Activated B cell treated with CpG ODN at 0.5 μM for 24 hours (primary cell): ENCODE data around the gene TMEM52B. TPM values are rescaled to one million over a fixed set of nuclear protein-coding genes. Genes with fewer than 3 reads are reported as not detected.

Experiments
- ATAC-seq: fragments of 200-7000 bp; cut with Tn5 transposase; one replicate; pipeline ENCODE4 v1.10.0; 2021; ENCODE audit warnings: low read depth, mild to moderate bottlenecking, moderate library complexity
- CTCF ChIA-PET: fragments of 350-600 bp; sonication (Branson Sonifier 250); formaldehyde crosslinking; loops from one replicate; lab custom pipeline; 2021; ENCODE audit warnings: antibody characterized with exemption; lab: Charles Lee
- POLR2A ChIA-PET: fragments of 350-600 bp; sonication (Branson Sonifier 250); formaldehyde crosslinking; loops from one replicate; lab custom pipeline; 2021; ENCODE audit warnings: antibody characterized with exemption; lab: Charles Lee
- DNase-seq: peaks from one replicate; pipeline ENCODE4 v3.0.0; 2022
- H3K27ac Mint-ChIP-seq: one replicate; pipeline ENCODE4 v1.8.0; 2020; ENCODE audit warnings: mixed read lengths
- H3K27me3 Mint-ChIP-seq: one replicate; pipeline ENCODE4 v1.8.0; 2021; ENCODE audit warnings: mixed read lengths
- H3K36me3 Mint-ChIP-seq: one replicate; pipeline ENCODE4 v1.8.0; 2021; ENCODE audit warnings: low read depth, mixed read lengths
- H3K4me1 Mint-ChIP-seq: one replicate; pipeline ENCODE4 v1.8.0; 2021; ENCODE audit warnings: mixed read lengths
- H3K4me3 Mint-ChIP-seq: one replicate; pipeline ENCODE4 v1.8.0; 2020; ENCODE audit warnings: mild to moderate bottlenecking, mixed read lengths
- H3K9me3 Mint-ChIP-seq: one replicate; pipeline ENCODE4 v1.8.0; 2020; ENCODE audit warnings: mixed read lengths
- CTCF ChIP-seq: fragments of 200-600 bp; IDR thresholded peaks from one replicate; pipeline ENCODE4 v1.8.0; 2022; ENCODE audit warnings: antibody characterized with exemption, mild to moderate bottlenecking
- intact Hi-C: fragments of 100-400 bp; cut with micrococcal nuclease; formaldehyde crosslinking; loops from one replicate; pipeline ENCODE4 v1.15.1; 2024
- total RNA-seq: library from RNA; stranded (reverse); gene quantifications from 2 replicates; pipeline ENCODE4 v1.2.3, GENCODE V29; 2022

TMEM52B gene
- total RNA-seq, 1 donor from 2014 or later = not detected

GRCh38 chr12:10136637-10137205 lies 42.1 kb upstream of the TMEM52B start:
- no peaks in the 10 kb centered on the region for H3K4me1 Mint-ChIP-seq
- ATAC-seq (no peak), DNase-seq (no peak)
- no peaks in the 10 kb centered on the region for H3K36me3 Mint-ChIP-seq
- ChIA-PET CTCF (interaction anchor here (0.6 to 1.2 kb wide), 2 partner anchors 97 to 323 kb away, joined by 3 read pairs; no protein-coding TSS in a partner anchor), POLR2A (no interaction called here)
- no peaks in the 10 kb centered on the region for H3K9me3 Mint-ChIP-seq
- no peak overlapping the region for H3K27ac Mint-ChIP-seq
- peaks cover 34% of the 10 kb centered on the region for H3K27me3 Mint-ChIP-seq
- no peak for TF ChIP-seq CTCF
- intact Hi-C loops = loop anchor here (10.0 kb wide), 1 partner anchor 522 kb away; no protein-coding TSS in a partner anchor
- H3K4me3 Mint-ChIP-seq = no peak overlapping the region

GRCh38 chr12:10140001-10140400 lies 38.8 kb upstream of the TMEM52B start:
- Mint-ChIP-seq H3K4me3 (no peak overlapping the region), H3K4me1 (no peaks in the 10 kb centered on the region), H3K36me3 (no peaks in the 10 kb centered on the region), H3K27me3 (peaks cover 27% of the 10 kb centered on the region), H3K9me3 (no peaks in the 10 kb centered on the region), H3K27ac (no peak overlapping the region)
- no peak for DNase-seq
- intact Hi-C loops = loop anchor here (1.0 to 2.0 kb wide), 5 partner anchors 106 to 809 kb away; no protein-coding TSS in a partner anchor
- ATAC-seq = peak; percentile 60
- no peak for TF ChIP-seq CTCF
- CTCF ChIA-PET = interaction anchor here (0.7 to 3.5 kb wide), 17 partner anchors 9 to 809 kb away, joined by 3 to 24 read pairs (median 4); partner anchors contain the start of gene CLEC7A
- POLR2A ChIA-PET = interaction anchor here (1.6 kb wide), 1 partner anchor 10 kb away, joined by 4 read pairs; the partner anchor contains the start of gene CLEC7A

GRCh38 chr12:10142976-10143589 lies 35.7 kb upstream of the TMEM52B start:
- ATAC-seq = no peak
- ChIA-PET CTCF (interaction anchor here (1.0 to 2.2 kb wide), 4 partner anchors 10 to 393 kb away, joined by 3 to 9 read pairs (median 3); no protein-coding TSS in a partner anchor), POLR2A (no interaction called here)
- Mint-ChIP-seq H3K4me3 (no peak overlapping the region), H3K9me3 (peaks cover under 1% of the 10 kb centered on the region), H3K27ac (no peak overlapping the region), H3K4me1 (no peaks in the 10 kb centered on the region), H3K27me3 (peaks cover 12% of the 10 kb centered on the region), H3K36me3 (no peaks in the 10 kb centered on the region)
- no peak for DNase-seq
- TF ChIP-seq CTCF = no peak
- intact Hi-C loops = no loop called here

- intact Hi-C loops = no loop called here
- peaks cover 8% of the 10 kb centered on the region for H3K27me3 Mint-ChIP-seq
- DNase-seq (no peak), ATAC-seq (no peak)
- no peak overlapping the region for H3K27ac Mint-ChIP-seq
- ChIA-PET CTCF (no interaction called here), POLR2A (interaction anchor here (0.6 kb wide), 1 partner anchor 55 kb away, joined by 3 read pairs; no protein-coding TSS in a partner anchor)
- H3K4me1 Mint-ChIP-seq = peaks cover under 1% of the 10 kb centered on the region
- H3K4me3 Mint-ChIP-seq = no peak overlapping the region
- no peak for TF ChIP-seq CTCF
- no peaks in the 10 kb centered on the region for H3K36me3 Mint-ChIP-seq
- H3K9me3 Mint-ChIP-seq = peaks cover 2% of the 10 kb centered on the region
Observed at GRCh38 chr12:10147714-10148403, 31.0 kb upstream of the TMEM52B start.
